ENCODE results near the gene PTGR2.

DNA sequence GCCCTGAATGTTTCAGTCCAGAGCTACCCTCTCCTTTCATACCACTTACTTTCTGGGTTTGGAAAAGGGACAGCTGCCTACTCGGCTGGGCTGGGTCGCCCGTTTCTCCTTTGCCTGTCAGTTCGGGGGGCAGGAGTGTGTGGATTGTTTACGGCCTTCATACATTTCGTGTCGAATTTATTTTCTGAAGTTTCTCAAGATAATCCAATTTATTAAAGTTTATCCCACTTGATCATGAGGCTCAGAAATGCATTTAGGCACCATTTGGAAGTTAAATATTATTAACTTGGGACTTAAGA lies 35.6 kb downstream of the PTGR2 start:
- no peak for TF ChIP-seq CTCF (IDR thresholded peaks at IDR 0.05)
- no peak for TF ChIP-seq POLR2A (IDR thresholded peaks at IDR 0.05)

Measured in tibial nerve (tissue), 3 donors.